Loucy (cell line): ENCODE results near the gene DONSON.

Experiments used
- EZH2phosphoT487 ChIP-seq: fragments of 200-600 bp; IDR thresholded peaks from 2 replicates; pipeline ENCODE4 v1.6.1; 2018; ENCODE audit warnings: antibody characterized with exemption, mild to moderate bottlenecking, moderate library complexity, borderline replicate concordance
- TF ChIP-seq, protein P1 (sequence below): fragments of 200-600 bp; sonication (generic); conservative IDR thresholded peaks from 2 replicates; pipeline ENCODE4 v1.5.1; 2014; ENCODE audit warnings: mild to moderate bottlenecking, antibody characterized with exemption, low read length

DNA sequence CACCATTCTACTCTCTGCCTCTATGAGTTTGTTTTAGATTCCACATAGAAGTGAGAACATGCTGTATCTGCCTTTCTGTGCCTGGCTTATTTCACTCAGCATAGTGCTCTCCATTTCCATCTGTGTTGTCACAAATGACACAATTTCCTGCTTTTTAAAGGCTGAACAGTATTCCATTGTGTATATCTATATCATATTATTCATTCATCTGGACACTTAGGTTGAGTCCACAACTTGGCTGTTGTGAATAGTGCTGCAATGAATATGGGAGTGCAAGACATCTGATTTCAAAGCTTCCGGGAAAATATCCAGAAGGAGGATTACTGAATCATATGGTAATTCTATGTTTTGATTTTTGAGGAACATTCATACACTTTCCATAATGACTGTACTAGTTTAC is 20.1 kb upstream of the DONSON start:
- TF ChIP-seq, protein P1, sequence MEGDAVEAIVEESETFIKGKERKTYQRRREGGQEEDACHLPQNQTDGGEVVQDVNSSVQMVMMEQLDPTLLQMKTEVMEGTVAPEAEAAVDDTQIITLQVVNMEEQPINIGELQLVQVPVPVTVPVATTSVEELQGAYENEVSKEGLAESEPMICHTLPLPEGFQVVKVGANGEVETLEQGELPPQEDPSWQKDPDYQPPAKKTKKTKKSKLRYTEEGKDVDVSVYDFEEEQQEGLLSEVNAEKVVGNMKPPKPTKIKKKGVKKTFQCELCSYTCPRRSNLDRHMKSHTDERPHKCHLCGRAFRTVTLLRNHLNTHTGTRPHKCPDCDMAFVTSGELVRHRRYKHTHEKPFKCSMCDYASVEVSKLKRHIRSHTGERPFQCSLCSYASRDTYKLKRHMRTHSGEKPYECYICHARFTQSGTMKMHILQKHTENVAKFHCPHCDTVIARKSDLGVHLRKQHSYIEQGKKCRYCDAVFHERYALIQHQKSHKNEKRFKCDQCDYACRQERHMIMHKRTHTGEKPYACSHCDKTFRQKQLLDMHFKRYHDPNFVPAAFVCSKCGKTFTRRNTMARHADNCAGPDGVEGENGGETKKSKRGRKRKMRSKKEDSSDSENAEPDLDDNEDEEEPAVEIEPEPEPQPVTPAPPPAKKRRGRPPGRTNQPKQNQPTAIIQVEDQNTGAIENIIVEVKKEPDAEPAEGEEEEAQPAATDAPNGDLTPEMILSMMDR, result no peak
- TF ChIP-seq EZH2phosphoT487, result no peak
